OCI-LY1 (cell line): ENCODE data around the gene RAET1G.
"Not testable (repeated sequence)": the region's sequence is repeated elsewhere in the genome, so short reads cannot be mapped to it uniquely, and the experiment has no call there.

ENCODE experiments used
- H2AFZ ChIP-seq: fragments of 200-600 bp; sonication (generic), shearing (Covaris generic); 2 replicates; pipeline ENCODE4 v1.6.0; 2014; ENCODE audit warnings: antibody characterized with exemption, mild to moderate bottlenecking, low read length
- H3F3A ChIP-seq: fragments of 200-600 bp; sonication (generic), shearing (Covaris generic); 2 replicates; pipeline ENCODE4 v1.6.0; 2014; ENCODE audit warnings: mild to moderate bottlenecking, antibody characterized with exemption, low read length, moderate library complexity; ENCODE audit not compliant: insufficient read depth
- H3K27ac ChIP-seq: fragments of 200-600 bp; sonication (generic); 2 replicates; pipeline ENCODE4 v1.5.1; 2014; ENCODE audit warnings: low read length, mixed run types, mild to moderate bottlenecking, low read depth; ENCODE audit not compliant: poor library complexity, severe bottlenecking
- H3K27me3 ChIP-seq: fragments of 200-600 bp; sonication (generic); 2 replicates; pipeline ENCODE4 v1.6.0; 2014; ENCODE audit warnings: antibody characterized with exemption, mild to moderate bottlenecking, low read length, moderate library complexity; ENCODE audit not compliant: insufficient read depth
- H3K36me3 ChIP-seq: fragments of 200-600 bp; sonication (generic); 2 replicates; pipeline ENCODE4 v1.6.1; 2014; ENCODE audit warnings: mild to moderate bottlenecking, antibody characterized with exemption, low read length, moderate library complexity, mixed read lengths; ENCODE audit not compliant: insufficient read depth
- H3K4me1 ChIP-seq: fragments of 200-600 bp; sonication (generic); 2 replicates; pipeline ENCODE4 v1.5.1; 2014; ENCODE audit warnings: mild to moderate bottlenecking, low read length, moderate library complexity; ENCODE audit not compliant: insufficient read depth, severe bottlenecking
- H3K4me2 ChIP-seq: fragments of 200-600 bp; sonication (generic), shearing (Covaris generic); 2 replicates; pipeline ENCODE4 v1.6.1; 2014; ENCODE audit warnings: low read length
- H3K4me3 ChIP-seq: fragments of 200-600 bp; sonication (generic); 2 replicates; pipeline ENCODE4 v1.5.1; 2014; ENCODE audit warnings: low read length, low read depth, mild to moderate bottlenecking, mixed read lengths; ENCODE audit not compliant: poor library complexity, severe bottlenecking
- H3K79me2 ChIP-seq: fragments of 200-600 bp; shearing (Covaris generic); 2 replicates; pipeline ENCODE4 v1.6.1; 2016; ENCODE audit warnings: mixed run types, low read length, mixed read lengths; ENCODE audit not compliant: insufficient read depth
- H3K9ac ChIP-seq: fragments of 200-600 bp; sonication (generic), shearing (Covaris generic); 2 replicates; pipeline ENCODE4 v1.6.1; 2014; ENCODE audit warnings: mild to moderate bottlenecking, low read length, mixed read lengths
- H3K9me2 ChIP-seq: fragments of 200-600 bp; sonication (generic), shearing (Covaris generic); 2 replicates; pipeline ENCODE4 v1.6.1; 2014; ENCODE audit warnings: low read depth, mild to moderate bottlenecking, low read length, mixed read lengths
- H3K9me3 ChIP-seq: fragments of 200-600 bp; shearing (Covaris generic); 2 replicates; pipeline ENCODE4 v1.6.1; 2014; ENCODE audit warnings: low read length, mixed read lengths
- H4K20me1 ChIP-seq: fragments of 200-600 bp; sonication (generic), shearing (Covaris generic); 2 replicates; pipeline ENCODE4 v1.6.0; 2016; ENCODE audit warnings: mild to moderate bottlenecking, low read length; ENCODE audit not compliant: insufficient read depth
- CTCF ChIP-seq: fragments of 200-600 bp; sonication (generic), shearing (Covaris generic); IDR thresholded peaks from 2 replicates; pipeline ENCODE4 v1.5.1; 2017; ENCODE audit warnings: mild to moderate bottlenecking, antibody characterized with exemption, low read length, moderate library complexity, mixed read lengths
- EZH2 ChIP-seq: fragments of 200-600 bp; sonication (generic), shearing (Covaris generic); IDR thresholded peaks from 2 replicates; pipeline ENCODE4 v1.8.0; 2017; ENCODE audit warnings: borderline replicate concordance, mixed run types, mild to moderate bottlenecking, antibody characterized with exemption, low read length, moderate library complexity, mixed read lengths

Gene RAET1G

GRCh38 chr6:149913540-149914240 lies 9.2 kb downstream of the RAET1G start:
- no peaks in the 10 kb centered on the region for H3K9me3 ChIP-seq
- no peaks in the 10 kb centered on the region for H3K9me2 ChIP-seq
- H3K79me2 ChIP-seq = no peaks in the 10 kb centered on the region
- no peaks in the 10 kb centered on the region for H3F3A ChIP-seq
- H3K9ac ChIP-seq = no peak overlapping the region
- no peak overlapping the region for H3K27ac ChIP-seq
- no peak overlapping the region for H3K4me2 ChIP-seq
- no peaks in the 10 kb centered on the region for H4K20me1 ChIP-seq
- H3K27me3 ChIP-seq = no peaks in the 10 kb centered on the region; the same call in 1 of the 2 replicates
- no peaks in the 10 kb centered on the region for H3K36me3 ChIP-seq
- no peaks in the 10 kb centered on the region for H3K4me1 ChIP-seq
- H2AFZ ChIP-seq = no peak overlapping the region
- TF ChIP-seq CTCF (no peak), EZH2 (no peak)
- no peak overlapping the region for H3K4me3 ChIP-seq

- Histone ChIP-seq H2AFZ (no peak overlapping the region), H4K20me1 (no peaks in the 10 kb centered on the region), H3K4me1 (no peaks in the 10 kb centered on the region), H3K9ac (no peak overlapping the region), H3K4me3 (no peak overlapping the region), H3K9me2 (no peaks in the 10 kb centered on the region), H3K79me2 (no peaks in the 10 kb centered on the region), H3K4me2 (no peak overlapping the region), H3K36me3 (no peaks in the 10 kb centered on the region), H3K9me3 (no peaks in the 10 kb centered on the region), H3K27ac (no peak overlapping the region), H3K27me3 (no peaks in the 10 kb centered on the region; the same call in 1 of the 2 replicates), H3F3A (no peaks in the 10 kb centered on the region)
- TF ChIP-seq CTCF = no peak
- TF ChIP-seq EZH2 = no peak
Measured at GRCh38 chr6:149913085-149913484, 9.8 kb downstream of the RAET1G start.

- not testable (repeated sequence) for H4K20me1 ChIP-seq, H3K27me3 ChIP-seq, H3K4me3 ChIP-seq, H3K9me3 ChIP-seq, H3K4me2 ChIP-seq, H3F3A ChIP-seq, H3K9ac ChIP-seq, H3K79me2 ChIP-seq, H3K4me1 ChIP-seq, H3K9me2 ChIP-seq, H3K27ac ChIP-seq, H2AFZ ChIP-seq, H3K36me3 ChIP-seq
Measured at GRCh38 chr6:149912680-149913079, 10.2 kb downstream of the RAET1G start.

- no peak for TF ChIP-seq CTCF
- no peak for TF ChIP-seq EZH2
- H2AFZ ChIP-seq = no peak overlapping the region
- H3K4me2 ChIP-seq = no peak overlapping the region
- no peaks in the 10 kb centered on the region for H3K79me2 ChIP-seq
- no peaks in the 10 kb centered on the region for H3K9me3 ChIP-seq
- H3K9me2 ChIP-seq = no peaks in the 10 kb centered on the region
- no peaks in the 10 kb centered on the region for H3K4me1 ChIP-seq
- H3F3A ChIP-seq = no peaks in the 10 kb centered on the region
- no peak overlapping the region for H3K4me3 ChIP-seq
- no peaks in the 10 kb centered on the region for H4K20me1 ChIP-seq
- no peaks in the 10 kb centered on the region; the same call in 1 of the 2 replicates for H3K27me3 ChIP-seq
- no peaks in the 10 kb centered on the region for H3K36me3 ChIP-seq
- H3K27ac ChIP-seq = no peak overlapping the region
- no peak overlapping the region for H3K9ac ChIP-seq
Measured at GRCh38 chr6:149910721-149911151, 12.2 kb downstream of the RAET1G start.
